Left ventricle myocardium inferior (tissue), 1 donor: ENCODE results near the gene C2CD4D. TPM values are rescaled to one million over a fixed set of nuclear protein-coding genes. Genes with fewer than 3 reads are reported as not detected.
"Not testable (repeated sequence)": the region's sequence is repeated elsewhere in the genome, so short reads cannot be mapped to it uniquely, and the experiment has no call there.

Source experiments
- DNase-seq: peaks from one replicate; pipeline ENCODE4 v3.0.0-alpha.2; 2020
- H3K27ac ChIP-seq: fragments of 200-600 bp; replicated peaks from 2 replicates; pipeline ENCODE4 v1.8.0; 2021
- H3K27me3 ChIP-seq: fragments of 200-600 bp; 2 replicates; pipeline ENCODE4 v1.8.0; 2021; ENCODE audit warnings: low read depth
- H3K36me3 ChIP-seq: fragments of 200-600 bp; 2 replicates; pipeline ENCODE4 v1.8.0; 2021
- H3K4me1 ChIP-seq: fragments of 200-600 bp; 2 replicates; pipeline ENCODE4 v1.8.0; 2021
- H3K4me3 ChIP-seq: fragments of 200-600 bp; 2 replicates; pipeline ENCODE4 v1.8.0; 2021; ENCODE audit warnings: mild to moderate bottlenecking, moderate library complexity
- H3K9me3 ChIP-seq: fragments of 200-600 bp; replicated peaks from 2 replicates; pipeline ENCODE4 v1.8.0; 2021
- intact Hi-C: fragments of 100-400 bp; cut with micrococcal nuclease; formaldehyde crosslinking; loops from one replicate; pipeline ENCODE4 v1.11.0; 2022
- total RNA-seq: library from RNA; stranded (reverse); fragmentation: NEBNext Ultra II Directional; extraction: Animal tissue kit (Norgen Biotek cat#: 25700); gene quantifications from one replicate; pipeline ENCODE4 v1.2.1, GENCODE V29; 2021
- TF ChIP-seq, protein P1 (sequence below): fragments of 200-600 bp; IDR thresholded peaks from 2 replicates; pipeline ENCODE4 v1.8.0; 2021; ENCODE audit warnings: antibody characterized with exemption, mild to moderate bottlenecking, borderline replicate concordance
- donor health status: DM: no; HTN: yes; CAD: no; lungs with severe emphysema.

C2CD4D gene
- total RNA-seq, 1 donor from 2014 or later: not detected

DNA sequence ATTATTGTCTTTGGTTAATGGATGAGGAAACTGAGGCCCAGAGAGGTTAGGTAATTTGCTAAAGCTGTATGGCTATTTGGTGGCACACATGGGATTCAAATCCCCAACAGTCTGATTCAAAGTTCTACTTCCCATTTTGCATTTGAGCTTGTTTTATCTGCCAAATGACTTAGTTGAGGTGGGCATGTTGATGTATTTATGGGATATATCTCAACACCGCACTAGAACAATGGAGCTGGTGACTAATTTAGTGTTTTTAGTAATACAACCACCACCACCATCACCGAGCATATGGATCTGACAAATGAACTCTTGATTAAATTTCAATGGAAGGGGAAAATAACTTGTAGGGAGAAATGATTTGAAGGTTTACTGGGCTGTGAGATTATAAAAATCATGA lies 42.8 kb upstream of the C2CD4D start:
- no peak for DNase-seq
- intact Hi-C loops: no loop called here
- Histone ChIP-seq H3K4me1 (no peaks in the 10 kb centered on the region), H3K27ac (no peak overlapping the region), H3K4me3 (no peak overlapping the region), H3K27me3 (no peaks in the 10 kb centered on the region), H3K36me3 (peaks cover 11% of the 10 kb centered on the region), H3K9me3 (no peaks in the 10 kb centered on the region)
- TF ChIP-seq, protein P1, sequence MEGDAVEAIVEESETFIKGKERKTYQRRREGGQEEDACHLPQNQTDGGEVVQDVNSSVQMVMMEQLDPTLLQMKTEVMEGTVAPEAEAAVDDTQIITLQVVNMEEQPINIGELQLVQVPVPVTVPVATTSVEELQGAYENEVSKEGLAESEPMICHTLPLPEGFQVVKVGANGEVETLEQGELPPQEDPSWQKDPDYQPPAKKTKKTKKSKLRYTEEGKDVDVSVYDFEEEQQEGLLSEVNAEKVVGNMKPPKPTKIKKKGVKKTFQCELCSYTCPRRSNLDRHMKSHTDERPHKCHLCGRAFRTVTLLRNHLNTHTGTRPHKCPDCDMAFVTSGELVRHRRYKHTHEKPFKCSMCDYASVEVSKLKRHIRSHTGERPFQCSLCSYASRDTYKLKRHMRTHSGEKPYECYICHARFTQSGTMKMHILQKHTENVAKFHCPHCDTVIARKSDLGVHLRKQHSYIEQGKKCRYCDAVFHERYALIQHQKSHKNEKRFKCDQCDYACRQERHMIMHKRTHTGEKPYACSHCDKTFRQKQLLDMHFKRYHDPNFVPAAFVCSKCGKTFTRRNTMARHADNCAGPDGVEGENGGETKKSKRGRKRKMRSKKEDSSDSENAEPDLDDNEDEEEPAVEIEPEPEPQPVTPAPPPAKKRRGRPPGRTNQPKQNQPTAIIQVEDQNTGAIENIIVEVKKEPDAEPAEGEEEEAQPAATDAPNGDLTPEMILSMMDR: no peak

DNA sequence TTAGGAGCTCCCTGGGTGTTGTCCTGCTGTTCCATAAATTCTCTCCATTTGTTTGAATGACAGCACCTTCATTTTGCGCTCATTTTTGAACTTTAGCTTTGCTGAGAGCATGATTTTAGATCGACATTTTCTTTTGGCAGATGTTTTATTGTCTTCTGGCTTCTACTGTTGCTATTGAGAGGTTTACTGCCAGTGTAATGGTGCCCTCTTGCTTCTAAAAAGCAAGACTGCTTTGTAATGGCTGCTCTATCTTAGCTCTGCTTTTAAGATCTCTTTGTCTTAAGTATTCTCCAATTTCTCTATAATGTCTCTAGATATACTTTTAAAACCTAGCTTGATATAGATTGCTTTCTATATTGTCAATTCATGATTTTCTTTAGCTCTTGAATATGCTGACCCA lies 41.9 kb upstream of the C2CD4D start:
- TF ChIP-seq, protein P1: no peak

DNA sequence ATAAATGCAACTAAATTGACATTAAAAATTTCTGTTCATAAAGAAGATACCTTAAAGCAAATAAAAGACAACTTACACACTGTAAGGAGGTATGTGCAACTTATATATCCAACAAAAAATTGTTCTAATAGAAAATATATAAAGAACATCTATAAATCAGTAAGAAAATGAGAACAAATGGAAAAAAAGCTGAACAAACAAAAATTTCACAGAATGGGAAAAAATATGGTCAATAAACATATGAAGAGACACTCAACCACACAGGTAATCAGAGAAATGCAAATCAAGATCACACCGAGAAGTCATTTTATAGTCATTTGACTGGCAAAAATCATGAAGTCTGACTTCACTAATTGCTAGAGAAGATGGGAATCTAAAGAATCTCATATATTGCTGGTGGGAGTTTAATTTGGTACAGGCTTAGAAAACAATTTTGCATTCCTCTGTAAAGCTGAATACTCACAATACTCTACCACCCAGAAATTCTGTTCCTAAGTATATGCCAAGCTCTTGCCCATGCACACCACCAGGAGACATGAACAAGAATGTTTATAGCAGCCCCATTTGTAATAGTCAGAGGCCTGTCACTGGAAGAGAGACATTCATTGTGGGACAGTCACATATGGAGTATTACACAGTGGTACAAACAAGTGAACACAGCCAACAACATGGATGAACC lies 35.9 kb upstream of the C2CD4D start:
- Histone ChIP-seq H3K4me1 (no peaks in the 10 kb centered on the region), H3K36me3 (peaks cover 21% of the 10 kb centered on the region), H3K9me3 (no peaks in the 10 kb centered on the region), H3K27ac (no peak overlapping the region), H3K27me3 (no peaks in the 10 kb centered on the region), H3K4me3 (no peak overlapping the region)
- no peak for DNase-seq
- TF ChIP-seq, protein P1: no peak
- intact Hi-C loops: no loop called here

More for the DNA sequence above, 41.9 kb upstream of the C2CD4D start:
- Histone ChIP-seq H3K36me3 (peaks cover 12% of the 10 kb centered on the region), H3K27ac (no peak overlapping the region), H3K9me3 (no peaks in the 10 kb centered on the region), H3K4me1 (no peaks in the 10 kb centered on the region), H3K4me3 (no peak overlapping the region), H3K27me3 (no peaks in the 10 kb centered on the region)
- DNase-seq: no peak
- intact Hi-C loops: no loop called here

- H3K27me3 ChIP-seq, DNase-seq, H3K27ac ChIP-seq, H3K4me3 ChIP-seq, H3K9me3 ChIP-seq, H3K4me1 ChIP-seq, intact Hi-C loops: not testable (repeated sequence)
- H3K36me3 ChIP-seq: peaks cover 21% of the 10 kb centered on the region
Observed at GRCh38 chr1:151872776-151873175, 33.2 kb upstream of the C2CD4D start.

DNA sequence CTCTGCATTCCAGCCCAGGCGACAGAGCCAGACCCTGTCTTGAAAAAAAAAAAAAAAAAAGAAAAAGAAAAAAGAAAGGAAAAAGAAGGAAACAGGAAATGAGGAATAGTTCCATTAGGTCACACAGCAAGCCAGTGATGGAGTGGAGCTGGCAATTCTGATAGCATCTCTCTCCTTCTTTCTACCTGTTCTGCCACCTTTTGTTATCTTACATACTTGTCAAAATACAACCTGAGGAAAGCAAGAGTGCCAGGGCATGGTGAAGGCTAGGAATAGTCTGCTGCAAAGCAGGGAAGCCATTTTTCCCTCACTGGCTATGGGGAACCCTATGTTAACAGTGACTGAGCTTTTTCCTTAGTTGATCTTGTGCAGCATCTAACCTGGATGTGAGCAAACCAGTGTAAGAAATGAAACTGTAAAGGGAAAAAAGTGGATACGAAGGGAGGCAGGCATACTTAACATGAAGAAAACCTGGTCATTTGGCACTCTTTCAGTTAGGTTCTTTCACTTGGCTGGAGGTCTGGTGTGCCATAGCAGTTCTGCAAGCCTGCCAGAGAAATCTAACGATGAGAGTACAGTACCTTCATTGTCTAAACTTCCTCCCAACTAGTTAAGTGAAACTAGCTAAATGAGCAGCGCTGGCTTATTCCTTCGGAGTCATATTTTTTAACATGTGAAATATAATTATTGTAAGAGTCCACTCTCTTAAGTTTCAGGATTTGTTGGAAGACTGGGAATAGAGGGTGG lies 31.8 kb upstream of the C2CD4D start:
- no peak for DNase-seq
- no peak overlapping the region for H3K27ac ChIP-seq
- H3K4me3 ChIP-seq: no peak overlapping the region
- intact Hi-C loops: no loop called here
- TF ChIP-seq, protein P1: no peak
- no peaks in the 10 kb centered on the region for H3K9me3 ChIP-seq
- no peaks in the 10 kb centered on the region for H3K4me1 ChIP-seq
- H3K36me3 ChIP-seq: peaks cover 17% of the 10 kb centered on the region
- H3K27me3 ChIP-seq: no peaks in the 10 kb centered on the region

DNA sequence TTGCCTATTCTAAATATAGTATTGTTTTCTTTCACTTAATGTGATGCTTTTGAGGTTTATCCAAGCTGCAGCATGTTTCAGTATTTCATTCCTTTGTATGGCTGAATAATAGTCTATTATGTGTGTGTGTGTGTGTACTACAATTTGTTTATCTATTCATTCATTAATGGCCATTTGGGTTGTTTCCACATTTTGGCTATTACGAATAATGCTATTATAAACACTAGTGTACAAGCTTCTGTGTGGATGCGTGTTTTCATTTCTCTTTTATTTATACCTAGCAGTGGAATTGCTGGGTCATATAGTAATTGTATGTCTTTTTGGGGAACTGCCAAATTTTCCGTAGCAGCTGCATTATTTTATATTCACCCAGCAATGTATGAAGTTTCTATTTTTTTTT lies 28.9 kb upstream of the C2CD4D start:
- H3K36me3 ChIP-seq: peaks cover 4% of the 10 kb centered on the region
- intact Hi-C loops: no loop called here
- TF ChIP-seq, protein P1: no peak

More for the DNA sequence above, 28.9 kb upstream of the C2CD4D start:
- no peak overlapping the region for H3K4me3 ChIP-seq
- no peaks in the 10 kb centered on the region for H3K27me3 ChIP-seq
- H3K9me3 ChIP-seq: no peaks in the 10 kb centered on the region
- DNase-seq: no peak
- H3K27ac ChIP-seq: no peak overlapping the region
- H3K4me1 ChIP-seq: peaks cover 8% of the 10 kb centered on the region
